SU-DHL-6 (cell line): ENCODE measurements around the gene ZNF423.

Source experiments
- H2AFZ ChIP-seq: fragments of 200-600 bp; sonication (generic); 2 replicates; pipeline ENCODE4 v1.6.1; 2014; ENCODE audit warnings: low read depth, mild to moderate bottlenecking, moderate library complexity, mixed read lengths, antibody characterized with exemption, low read length; ENCODE audit not compliant: severe bottlenecking
- H3F3A ChIP-seq: fragments of 200-600 bp; shearing (Covaris generic); 2 replicates; pipeline ENCODE4 v1.6.0; 2016; ENCODE audit warnings: antibody characterized with exemption, mild to moderate bottlenecking; ENCODE audit not compliant: insufficient read depth
- H3K27ac ChIP-seq: fragments of 200-600 bp; sonication (generic); 2 replicates; pipeline ENCODE4 v1.5.1; 2016; ENCODE audit warnings: low read depth, mild to moderate bottlenecking, low read length, moderate library complexity, mixed read lengths
- H3K27me3 ChIP-seq: fragments of 200-600 bp; sonication (generic), shearing (Covaris generic); 2 replicates; pipeline ENCODE4 v1.6.0; 2014; ENCODE audit warnings: mild to moderate bottlenecking, low read length
- H3K36me3 ChIP-seq: fragments of 200-600 bp; sonication (generic); 2 replicates; pipeline ENCODE4 v1.6.1; 2014; ENCODE audit warnings: mild to moderate bottlenecking, low read length, mixed read lengths
- H3K4me2 ChIP-seq: fragments of 300-600, 200-600 bp; shearing (Covaris generic), sonication (generic); 2 replicates; pipeline ENCODE4 v1.6.0; 2014; ENCODE audit warnings: low read length, low read depth, mild to moderate bottlenecking; ENCODE audit not compliant: poor library complexity, severe bottlenecking
- H3K4me3 ChIP-seq: fragments of 200-600 bp; sonication (generic); 2 replicates; pipeline ENCODE4 v1.5.1; 2014; ENCODE audit warnings: antibody characterized with exemption, low read length, mild to moderate bottlenecking, mixed read lengths; ENCODE audit not compliant: insufficient read depth, poor library complexity, severe bottlenecking
- H3K79me2 ChIP-seq: fragments of 200-600 bp; sonication (generic); 2 replicates; pipeline ENCODE4 v1.6.1; 2014; ENCODE audit warnings: mild to moderate bottlenecking, low read length, moderate library complexity; ENCODE audit not compliant: insufficient read depth
- H3K9ac ChIP-seq: fragments of 200-600 bp; sonication (generic); 2 replicates; pipeline ENCODE4 v1.7.0; 2014; ENCODE audit warnings: mild to moderate bottlenecking, low read length
- H3K9me2 ChIP-seq: fragments of 200-600 bp; sonication (generic); replicated peaks from 2 replicates; pipeline ENCODE4 v1.6.1; 2014; ENCODE audit warnings: low read length; ENCODE audit not compliant: insufficient read depth
- H3K9me3 ChIP-seq: fragments of 200-600 bp; sonication (generic); 2 replicates; pipeline ENCODE4 v1.6.1; 2014; ENCODE audit warnings: low read length, mixed read lengths; ENCODE audit not compliant: insufficient read depth
- H4K20me1 ChIP-seq: fragments of 200-600 bp; sonication (generic); 2 replicates; pipeline ENCODE4 v1.6.1; 2014; ENCODE audit warnings: low read depth, mild to moderate bottlenecking, antibody characterized with exemption, low read length, moderate library complexity, mixed read lengths
- CTCF ChIP-seq: fragments of 200-600 bp; sonication (generic); IDR thresholded peaks from one replicate; pipeline ENCODE4 v1.5.1; 2017; ENCODE audit warnings: antibody characterized with exemption, mild to moderate bottlenecking, low read length, moderate library complexity; ENCODE audit not compliant: insufficient read depth, poor library complexity, severe bottlenecking
- EZH2phosphoT487 ChIP-seq: fragments of 200-600 bp; sonication (generic), shearing (Covaris generic); conservative IDR thresholded peaks from 2 replicates; pipeline ENCODE4 v1.6.1; 2018; ENCODE audit warnings: mild to moderate bottlenecking, antibody characterized with exemption, low read length, moderate library complexity, mixed read lengths

The ZNF423 gene

DNA sequence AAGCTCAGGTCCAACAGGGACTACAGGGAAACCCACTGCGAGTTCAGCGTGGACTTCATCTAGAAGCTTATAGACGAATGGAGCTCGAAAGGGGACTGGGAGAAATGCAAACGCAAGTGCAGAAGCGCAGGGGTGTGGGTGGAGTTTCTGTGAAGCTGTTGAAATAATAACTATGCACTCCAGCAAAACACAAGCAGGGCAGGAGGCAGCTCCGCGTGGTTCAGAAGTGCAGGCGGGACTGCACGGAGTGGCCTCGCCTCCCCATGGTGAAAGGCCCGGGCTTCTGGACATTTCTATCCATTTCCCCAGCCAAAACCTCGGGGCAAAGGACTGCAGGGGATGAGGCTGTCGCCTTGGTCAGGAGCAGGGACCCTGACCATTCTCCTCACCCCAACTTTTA is 74.5 kb downstream of the ZNF423 start:
- Histone ChIP-seq H3K36me3 (no peaks in the 10 kb centered on the region), H3K9me2 (no peaks in the 10 kb centered on the region), H3K9ac (no peak overlapping the region), H3K79me2 (no peaks in the 10 kb centered on the region), H3K4me2 (no peak overlapping the region), H3K4me3 (no peak overlapping the region), H3K27me3 (no peaks in the 10 kb centered on the region), H3F3A (no peaks in the 10 kb centered on the region), H3K27ac (no peak overlapping the region), H4K20me1 (no peaks in the 10 kb centered on the region), H2AFZ (no peak overlapping the region), H3K9me3 (no peaks in the 10 kb centered on the region)
- TF ChIP-seq CTCF (no peak), EZH2phosphoT487 (no peak)

- Histone ChIP-seq H3K4me2 (no peak overlapping the region), H3K9me2 (no peaks in the 10 kb centered on the region), H3F3A (no peaks in the 10 kb centered on the region), H3K36me3 (no peaks in the 10 kb centered on the region), H3K9me3 (no peaks in the 10 kb centered on the region), H3K27ac (no peak overlapping the region), H2AFZ (no peak overlapping the region), H3K27me3 (no peaks in the 10 kb centered on the region), H3K4me3 (no peak overlapping the region), H3K9ac (no peak overlapping the region), H3K79me2 (no peaks in the 10 kb centered on the region), H4K20me1 (no peaks in the 10 kb centered on the region)
- TF ChIP-seq CTCF = no peak
- no peak for TF ChIP-seq EZH2phosphoT487
These were observed 75.5 kb downstream of the ZNF423 start for GRCh38 chr16:49780433-49780832.

- H4K20me1 ChIP-seq = no peaks in the 10 kb centered on the region
These were observed 75.9 kb downstream of the ZNF423 start for GRCh38 chr16:49779979-49780378.

More at GRCh38 chr16:49779979-49780378, 75.9 kb downstream of the ZNF423 start:
- no peak overlapping the region for H2AFZ ChIP-seq
- TF ChIP-seq CTCF = no peak
- no peak for TF ChIP-seq EZH2phosphoT487
- H3K4me3 ChIP-seq = no peak overlapping the region
- no peaks in the 10 kb centered on the region for H3K79me2 ChIP-seq
- H3K9me3 ChIP-seq = no peaks in the 10 kb centered on the region
- H3F3A ChIP-seq = no peaks in the 10 kb centered on the region
- no peak overlapping the region for H3K27ac ChIP-seq
- no peak overlapping the region for H3K4me2 ChIP-seq
- H3K27me3 ChIP-seq = no peaks in the 10 kb centered on the region
- H3K36me3 ChIP-seq = no peaks in the 10 kb centered on the region
- H3K9ac ChIP-seq = no peak overlapping the region
- no peaks in the 10 kb centered on the region for H3K9me2 ChIP-seq
